HG03175 (cell line): ENCODE results near the gene SUGCT.
A peak's percentile ranks its signal among the peaks of the same experiment; 100 is the strongest.

Experiments used
- ATAC-seq: cut with Tn5 transposase; IDR thresholded peaks from one replicate; pipeline ENCODE4 v1.9.1; 2021; ENCODE audit warnings: mild to moderate bottlenecking, moderate library complexity; ENCODE audit not compliant: unreplicated experiment

Gene SUGCT

DNA sequence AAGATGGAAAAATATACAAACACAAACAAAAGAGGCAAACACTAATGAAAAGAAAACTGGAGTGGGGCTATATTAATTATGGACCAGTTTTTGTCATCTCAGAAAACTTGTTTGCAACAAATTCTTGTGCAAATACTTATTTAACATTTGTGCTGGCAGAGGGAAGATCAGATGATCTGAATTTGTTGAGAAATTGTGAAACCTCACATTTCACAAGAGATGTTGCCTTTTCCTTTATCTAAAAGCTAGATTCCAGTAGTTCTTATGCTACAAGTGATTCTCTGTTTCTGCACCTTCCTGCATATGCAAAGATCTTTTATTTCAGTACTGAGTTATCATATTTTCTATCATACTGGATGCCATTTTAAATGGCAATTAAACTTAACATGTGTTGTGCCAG, 320.7 kb downstream of the SUGCT start:
- ATAC-seq: no peak

DNA sequence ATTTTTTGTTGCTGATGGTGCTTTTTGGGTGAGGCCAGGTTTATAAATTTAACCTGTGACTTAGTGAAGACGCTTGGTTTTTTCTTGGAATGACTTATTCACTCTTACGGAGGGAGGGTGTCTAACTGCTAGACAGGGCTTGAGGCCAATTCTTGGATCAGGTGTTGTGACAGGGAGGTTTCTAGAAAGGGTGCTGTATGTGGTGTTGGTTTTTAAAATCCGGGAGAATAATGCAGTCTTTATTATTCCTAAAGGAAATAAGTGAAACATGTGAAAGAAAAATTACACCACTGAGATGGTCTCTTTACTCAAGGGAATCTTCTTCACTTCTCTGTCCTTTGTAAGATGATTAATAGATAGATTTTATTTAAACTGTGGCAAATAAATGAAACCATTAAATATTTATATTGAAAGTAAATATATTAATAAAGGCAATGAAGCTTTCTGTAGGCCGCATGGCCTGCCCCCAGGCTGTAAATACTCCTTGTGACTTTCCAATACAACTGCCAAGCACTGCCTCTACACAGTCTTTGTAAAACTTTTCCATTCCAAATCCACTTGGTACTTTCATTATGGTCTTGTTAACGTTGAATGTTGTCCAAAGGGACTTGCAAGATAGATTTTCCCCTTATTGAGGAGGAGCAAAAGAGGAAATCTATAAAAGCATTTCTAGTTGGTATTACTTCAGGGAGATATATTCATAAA, 323.1 kb downstream of the SUGCT start:
- no peak for ATAC-seq

DNA sequence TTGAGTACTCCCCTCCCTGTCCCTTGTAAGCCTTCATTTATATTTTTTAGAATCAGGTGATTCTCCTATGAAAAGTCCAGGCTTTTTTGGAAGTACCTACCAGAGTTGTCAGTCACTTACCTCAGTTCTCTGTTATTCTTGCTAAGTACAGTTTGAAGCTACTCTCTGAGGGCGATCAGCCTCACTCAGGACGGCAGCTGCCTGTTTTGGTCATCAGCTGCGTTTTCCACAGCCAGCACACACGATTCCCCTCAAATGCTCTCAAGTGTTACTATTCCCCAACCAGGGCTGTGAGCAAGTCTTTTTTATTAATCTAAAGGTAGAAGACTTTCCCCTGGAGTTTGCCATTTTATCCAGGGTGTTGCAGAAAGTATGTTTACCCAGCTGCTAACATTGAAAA, 328.6 kb downstream of the SUGCT start:
- no peak for ATAC-seq

DNA sequence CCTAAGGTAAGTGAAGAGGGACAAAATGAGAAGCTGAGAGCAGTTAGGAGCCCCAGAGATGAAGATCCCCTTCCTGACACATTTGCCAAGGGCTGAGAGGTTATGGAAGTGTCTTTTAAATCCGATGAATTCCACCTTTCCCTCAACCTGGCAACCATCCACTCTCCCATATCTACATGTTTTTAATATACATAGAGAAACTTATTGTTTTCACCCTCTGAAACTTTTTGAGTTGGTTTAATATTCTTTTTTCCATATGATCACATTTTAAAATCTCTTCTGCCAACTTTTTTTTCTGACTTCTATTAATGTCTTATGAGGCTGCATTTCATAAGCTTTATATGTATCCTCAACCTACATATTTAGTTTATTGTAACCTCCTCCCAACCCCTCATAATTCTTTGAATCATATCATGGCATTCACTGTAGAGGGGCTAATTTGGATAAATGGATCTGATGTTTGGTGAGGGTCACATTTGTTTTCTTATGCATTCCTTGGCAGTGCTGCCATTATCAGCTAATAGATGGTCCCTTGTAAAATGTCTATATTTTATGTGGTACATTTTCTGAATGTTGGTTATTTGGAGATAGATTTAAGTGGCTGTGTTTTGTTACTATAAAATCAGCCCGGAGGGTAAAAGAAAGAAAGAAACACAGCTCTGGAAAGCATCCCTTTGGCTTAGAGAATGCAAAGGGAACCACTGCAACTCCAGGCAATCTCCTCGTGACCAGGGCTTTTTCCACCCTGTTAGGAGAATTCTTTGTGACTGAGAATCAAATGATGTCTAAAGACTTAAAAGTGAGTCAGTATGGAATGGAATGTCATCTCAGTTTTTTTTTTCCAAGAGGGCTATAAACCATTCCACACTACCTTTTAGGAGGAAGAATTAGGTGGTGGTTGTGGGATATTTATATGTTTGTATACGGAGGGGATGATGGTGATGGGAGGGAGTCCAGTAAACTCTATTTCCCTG, 334.4 kb downstream of the SUGCT start:
- no peak for ATAC-seq

DNA sequence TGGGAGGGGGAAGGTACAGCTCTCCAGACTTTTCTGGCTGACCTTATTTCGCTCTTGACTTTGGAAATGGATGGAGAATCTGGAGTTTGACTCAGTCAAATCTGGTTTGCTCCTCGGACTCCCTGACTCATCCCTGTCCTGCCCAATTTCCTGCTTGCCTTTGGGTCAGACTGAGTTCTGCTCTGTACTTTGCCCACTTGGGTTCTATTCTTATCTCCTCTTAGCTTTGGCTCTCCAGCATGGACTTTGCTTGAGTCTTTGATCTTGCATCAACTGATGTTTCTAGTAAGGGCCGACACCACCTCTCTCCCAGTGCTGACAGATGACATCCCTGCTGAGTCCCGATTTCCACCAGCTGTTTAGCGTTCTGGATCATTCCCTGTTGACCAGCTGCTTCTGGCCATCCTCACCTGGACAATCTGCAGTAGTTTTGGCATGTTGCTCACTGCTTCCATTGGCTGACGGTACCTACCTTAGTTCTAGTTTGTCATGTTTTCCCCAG, 335.3 kb downstream of the SUGCT start:
- no peak for ATAC-seq

DNA sequence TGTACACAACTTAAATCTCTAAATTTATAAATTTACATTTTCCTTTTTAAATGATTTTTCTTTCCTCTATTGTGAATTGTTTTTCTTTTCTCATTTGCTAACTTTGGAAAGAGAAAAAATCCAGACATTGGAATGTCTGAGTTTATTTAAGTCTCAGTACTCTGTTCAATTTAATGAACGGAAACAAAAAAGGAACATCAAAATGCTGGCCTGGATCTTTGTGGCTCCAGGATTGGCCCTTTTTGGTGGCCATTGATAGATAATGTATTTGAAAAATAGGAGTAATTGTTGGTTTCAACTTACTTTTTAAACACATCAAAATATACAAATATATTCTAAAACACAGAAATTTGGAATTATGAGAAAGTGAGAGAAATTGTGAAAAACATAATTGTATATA, 336.0 kb downstream of the SUGCT start:
- no peak for ATAC-seq

DNA sequence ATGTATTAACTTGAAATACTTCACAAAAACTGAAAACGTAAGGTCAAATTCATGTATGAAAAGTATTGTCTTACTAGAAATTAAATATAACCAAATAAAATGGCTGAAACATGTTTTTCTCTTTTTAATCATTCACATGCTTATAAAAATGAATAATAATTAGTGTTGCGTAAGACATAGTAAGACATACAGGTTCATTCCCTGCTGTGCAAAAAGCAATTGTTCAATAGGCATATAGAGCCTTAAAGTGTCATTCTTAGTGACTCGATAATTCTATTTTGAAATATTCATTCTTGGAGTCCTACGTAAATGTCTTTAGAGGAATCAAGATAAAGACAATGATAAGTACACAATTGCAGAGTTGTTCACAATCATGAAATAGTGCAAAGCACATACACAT, 337.1 kb downstream of the SUGCT start:
- no peak for ATAC-seq

DNA sequence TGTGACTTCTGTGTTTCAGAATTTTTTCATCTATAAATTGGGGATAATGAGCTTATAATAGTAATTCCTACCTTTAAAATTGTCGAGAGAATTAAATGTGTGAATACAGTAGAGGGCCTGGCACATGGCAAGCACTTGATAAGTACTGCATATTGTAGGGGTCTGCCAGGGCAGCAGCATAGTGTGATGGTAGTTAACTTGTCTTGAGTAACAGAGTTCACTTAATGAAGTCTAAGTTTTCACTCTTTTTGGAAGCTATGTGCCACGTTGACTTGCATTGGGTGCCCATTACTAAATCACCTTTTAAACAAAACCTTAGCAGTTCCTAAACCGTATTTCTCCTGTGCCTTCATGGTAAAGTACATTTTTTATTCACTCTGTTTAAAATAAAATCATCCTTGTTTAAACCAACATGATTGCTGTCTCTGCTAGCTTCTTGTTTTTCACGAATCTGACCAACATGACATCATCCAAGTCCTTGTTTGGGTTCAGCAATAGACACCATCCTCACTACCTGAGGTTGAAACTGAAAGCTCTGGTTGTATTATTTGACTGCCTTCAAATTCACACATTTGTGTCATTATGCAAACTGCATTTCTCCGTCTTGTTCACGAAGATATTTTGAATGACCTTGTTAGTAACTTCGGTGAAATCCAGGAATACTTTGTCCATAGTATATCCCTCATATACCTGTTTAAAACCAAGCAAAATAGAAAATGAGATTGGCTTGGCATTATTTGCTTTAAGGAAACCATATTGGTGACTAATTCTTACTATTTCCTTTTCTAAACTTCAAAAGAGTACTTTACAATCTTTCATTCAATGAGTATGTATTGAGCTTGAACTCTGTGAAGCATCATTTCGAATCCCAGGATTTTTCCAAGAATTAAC, 340.2 kb downstream of the SUGCT start:
- peak; percentile 98 for ATAC-seq

DNA sequence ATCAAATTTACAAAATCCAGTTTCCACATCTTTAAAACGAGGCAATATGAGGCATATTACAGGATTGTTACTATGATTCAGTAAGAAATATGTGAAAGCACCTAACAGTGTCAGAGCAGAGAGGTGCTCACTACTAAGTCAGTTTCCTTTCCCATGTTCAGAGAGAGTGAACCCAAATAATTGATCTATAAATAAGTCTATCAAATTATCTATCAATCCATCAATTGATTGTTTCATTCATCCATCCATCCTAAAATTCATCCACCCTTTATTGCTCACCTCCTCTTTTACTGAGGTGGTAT, 340.8 kb downstream of the SUGCT start:
- peak; percentile 6 for ATAC-seq

DNA sequence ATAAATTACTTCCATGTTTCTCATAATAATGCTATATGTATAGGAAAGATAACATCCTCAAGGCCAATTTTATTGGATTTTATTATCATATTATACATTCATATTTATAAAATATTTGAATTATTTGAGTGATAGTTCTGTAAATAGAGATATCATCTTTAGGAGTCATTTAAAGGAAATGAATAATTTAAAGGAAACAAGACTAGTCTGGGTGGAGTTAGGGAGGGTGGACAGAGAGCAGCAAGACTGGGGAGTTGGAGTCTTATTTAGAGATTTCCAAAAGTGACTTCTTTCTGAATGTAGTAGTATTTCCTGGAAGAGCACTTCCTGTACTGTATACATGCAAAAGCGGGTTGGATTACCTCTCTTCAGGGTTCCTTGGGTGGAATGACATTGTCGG, 342.3 kb downstream of the SUGCT start:
- ATAC-seq: no peak

DNA sequence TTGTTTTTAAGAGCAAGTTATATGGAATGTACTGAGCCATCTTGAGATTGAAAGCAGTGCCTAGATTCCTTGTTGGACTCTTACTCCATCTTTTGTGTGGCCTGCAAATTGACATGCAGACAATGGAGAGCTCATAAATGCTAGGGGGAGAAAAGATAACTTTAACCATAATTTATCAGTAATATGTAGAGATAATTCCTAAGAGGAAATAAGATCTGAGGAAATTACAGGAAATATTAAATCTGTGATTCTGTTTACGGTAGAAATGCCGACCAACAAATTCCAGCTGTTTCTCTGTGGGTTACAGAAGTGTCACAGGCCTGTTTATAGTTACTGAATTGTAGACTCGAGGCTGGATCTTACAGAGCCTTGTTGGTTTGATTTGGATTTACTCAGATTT, 348.0 kb downstream of the SUGCT start:
- no peak for ATAC-seq

DNA sequence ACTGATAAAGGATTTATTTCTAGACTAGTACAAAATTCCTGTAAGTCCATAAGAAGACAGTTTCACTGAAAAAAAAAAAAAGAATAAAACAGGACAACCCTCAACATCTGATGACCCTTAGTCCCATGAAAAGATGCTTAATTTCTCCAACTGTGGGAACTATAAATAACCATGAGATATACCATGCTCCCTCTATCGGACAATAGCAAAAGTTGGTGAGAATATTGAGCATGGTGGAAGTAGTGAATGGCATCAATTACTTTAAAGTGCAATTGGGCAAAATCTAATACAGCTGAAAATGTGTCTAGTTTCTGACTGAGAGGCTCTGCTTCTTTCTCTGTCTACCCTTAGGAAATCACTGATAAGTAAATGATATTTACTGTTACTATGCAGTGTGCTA, 348.8 kb downstream of the SUGCT start:
- no peak for ATAC-seq

DNA sequence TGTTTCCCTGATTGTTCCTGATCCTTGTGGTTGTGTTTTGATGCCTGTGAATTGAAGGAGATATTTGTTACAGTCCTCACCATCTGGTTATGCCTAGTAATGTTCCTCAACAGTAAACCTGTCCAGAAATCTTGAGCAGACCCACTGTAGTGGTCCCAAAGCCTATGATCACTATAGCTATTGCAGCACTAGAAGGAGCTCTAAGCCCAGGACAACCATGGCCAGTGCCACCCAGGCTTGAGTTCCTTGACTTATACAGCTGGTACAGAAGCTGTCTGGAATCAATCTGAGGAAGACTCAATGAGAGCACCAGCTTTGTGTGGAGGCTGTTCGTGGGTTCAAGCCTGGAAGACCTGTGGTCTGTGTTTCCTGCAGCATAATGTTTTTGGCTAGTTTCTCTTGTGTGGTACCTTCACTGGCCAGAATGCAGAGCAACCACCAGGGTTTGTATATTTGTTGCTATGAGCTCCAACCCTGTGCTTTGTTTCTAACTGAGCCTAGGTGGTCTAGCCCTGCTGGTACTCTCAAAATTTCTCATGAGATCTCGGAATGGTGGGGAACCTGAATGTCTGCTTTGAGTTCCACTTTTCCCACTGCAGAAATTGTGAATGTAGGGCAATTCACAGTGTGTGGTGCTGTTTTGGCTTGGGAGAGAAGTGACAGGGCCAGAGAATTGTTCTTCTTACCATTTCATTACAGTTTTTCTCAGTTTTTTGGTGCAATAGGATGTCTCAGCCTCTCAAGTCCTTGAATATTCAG, 355.2 kb downstream of the SUGCT start:
- no peak for ATAC-seq

DNA sequence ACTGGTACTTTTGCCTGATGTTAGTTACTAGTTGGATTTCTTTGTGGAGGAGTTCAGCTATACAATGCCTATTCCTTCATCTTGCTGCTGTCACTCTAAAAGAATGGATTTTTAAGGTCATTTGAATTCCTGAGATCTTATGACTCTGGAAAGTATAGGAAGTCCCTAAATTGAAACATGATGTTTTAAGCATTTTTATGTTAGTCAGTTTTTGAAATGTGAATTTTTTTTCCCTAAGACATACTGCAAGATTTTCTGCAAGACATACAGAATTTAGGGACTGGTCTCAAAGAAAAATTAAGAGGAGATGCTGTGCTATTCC, 355.8 kb downstream of the SUGCT start:
- no peak for ATAC-seq

DNA sequence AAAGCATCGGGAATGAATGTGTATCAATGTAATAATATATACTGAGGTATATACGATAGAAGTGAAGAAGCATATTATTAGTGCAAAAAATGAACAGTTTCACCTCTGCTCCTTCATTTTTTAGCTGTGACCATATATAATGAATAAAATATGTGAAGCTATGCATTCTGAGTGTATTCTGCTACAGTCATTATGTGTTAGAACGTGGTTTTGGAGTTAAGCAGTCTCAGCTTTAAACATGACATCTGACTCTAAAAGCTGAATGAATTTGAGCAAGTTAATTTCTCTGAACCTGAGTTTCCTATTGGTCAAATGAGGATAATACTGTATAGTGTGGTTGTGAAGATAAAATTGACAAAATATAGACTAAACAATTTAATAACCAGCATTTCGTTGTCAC, 358.1 kb downstream of the SUGCT start:
- no peak for ATAC-seq

DNA sequence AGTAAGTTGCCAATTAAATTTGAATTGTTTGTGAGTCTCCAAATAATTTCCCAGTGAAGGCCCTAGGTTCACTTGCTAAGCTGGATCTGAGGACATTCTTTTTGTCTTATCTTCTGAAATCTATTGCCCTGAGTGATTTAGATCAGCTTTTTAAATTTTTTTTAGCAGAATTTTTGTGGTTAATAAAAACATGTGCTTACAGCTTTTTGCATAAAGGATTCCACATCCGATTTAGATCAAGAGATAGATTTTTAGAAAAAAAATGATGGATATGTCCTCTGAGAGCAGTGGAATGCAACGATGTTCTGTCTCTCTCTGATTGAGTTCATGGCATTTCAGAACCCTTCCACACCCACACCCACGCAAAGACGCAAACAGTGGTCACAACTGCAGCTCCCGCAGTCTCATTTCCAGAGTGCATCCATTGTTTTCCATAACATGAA, 358.8 kb downstream of the SUGCT start:
- no peak for ATAC-seq

DNA sequence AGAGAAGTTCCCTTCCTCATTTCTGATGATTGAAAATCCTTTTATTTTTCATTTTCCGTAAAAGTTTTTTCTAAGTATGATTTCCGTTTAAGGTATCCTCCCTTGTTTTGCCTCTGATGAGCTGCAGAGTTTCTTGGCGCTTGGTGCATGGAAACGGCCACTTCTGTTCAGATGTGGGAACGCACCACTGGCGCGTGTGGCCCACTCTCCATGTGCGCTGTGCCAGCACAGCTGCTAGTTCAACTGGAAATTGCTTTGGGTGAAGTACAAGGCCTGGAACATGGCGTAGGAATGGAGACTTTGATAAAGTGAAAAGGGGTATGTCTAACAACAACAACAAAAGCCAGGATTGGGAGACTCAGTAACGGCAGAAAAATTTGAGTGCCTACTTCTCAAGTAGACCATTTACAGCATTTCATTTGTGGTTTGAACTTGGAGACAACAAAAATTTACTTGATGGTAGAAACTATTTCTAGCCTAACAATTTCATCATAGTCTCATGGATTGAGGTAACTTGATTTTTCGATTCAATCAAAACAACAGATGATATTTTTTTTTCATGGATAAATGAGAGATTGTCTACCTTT, 364.2 kb downstream of the SUGCT start:
- ATAC-seq: no peak

DNA sequence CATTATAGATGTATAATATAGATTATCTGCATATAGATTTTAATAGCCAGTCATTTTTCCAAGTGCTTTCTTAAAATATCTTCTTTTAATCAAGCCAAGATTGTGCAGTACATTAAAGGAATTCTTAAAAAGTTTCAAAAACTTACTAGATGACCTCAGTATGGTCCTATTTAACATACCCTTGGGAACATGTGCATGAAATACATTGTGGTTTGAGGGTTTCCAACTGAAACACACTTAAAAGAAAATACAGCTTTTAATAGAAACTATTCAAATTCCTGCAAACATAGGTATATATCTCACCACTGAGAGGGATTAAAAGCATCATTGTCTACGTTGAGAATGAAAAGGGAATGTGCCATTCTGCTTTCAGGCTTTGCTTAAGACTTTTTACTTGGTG, 364.9 kb downstream of the SUGCT start:
- no peak for ATAC-seq

DNA sequence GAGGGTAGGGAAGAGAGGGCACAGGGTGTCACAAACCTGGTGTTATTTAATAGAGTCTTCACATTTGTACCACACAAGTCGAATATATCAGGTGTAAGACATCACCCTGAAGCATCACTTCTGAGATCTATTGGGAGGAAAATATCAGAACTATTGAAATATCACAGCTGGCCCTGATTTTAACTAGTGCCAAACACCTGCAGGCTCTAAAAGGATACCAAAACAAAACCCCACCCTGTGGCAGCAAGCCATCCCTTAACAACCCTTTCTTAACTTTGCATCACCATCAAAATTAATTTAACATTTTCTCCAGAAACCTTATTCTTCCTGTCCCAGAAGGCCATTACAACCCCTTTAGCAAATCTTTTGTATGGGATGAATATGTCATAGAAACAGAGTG, 365.4 kb downstream of the SUGCT start:
- ATAC-seq: no peak

DNA sequence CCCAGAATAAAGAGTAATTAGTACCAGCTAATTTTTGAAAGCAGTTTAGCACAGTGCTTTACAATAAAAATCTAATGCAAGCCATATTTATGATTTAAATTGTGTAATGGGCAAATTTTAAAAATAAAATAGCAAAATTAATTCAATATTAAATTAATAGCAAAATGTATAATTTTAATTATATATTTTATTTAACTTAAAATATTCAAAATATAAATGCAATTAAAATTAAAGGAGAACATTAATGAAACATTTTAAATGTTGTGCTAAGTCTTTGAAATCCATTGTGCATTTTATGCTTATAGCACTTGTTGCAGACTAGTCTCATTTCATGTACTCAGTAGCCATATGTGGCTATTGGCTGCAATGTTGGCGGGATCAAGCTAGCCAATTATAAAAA, 367.6 kb downstream of the SUGCT start:
- ATAC-seq: no peak
